GM19438 (cell line): ENCODE results near the gene FGD5.

ENCODE experiments used
- ATAC-seq: cut with Tn5 transposase; IDR thresholded peaks from one replicate; pipeline ENCODE4 v1.9.1; 2021; ENCODE audit warnings: low read depth; ENCODE audit not compliant: unreplicated experiment

The FGD5 gene

GRCh38 chr3:14920536-14920935, 101.8 kb downstream of the FGD5 start:
- no peak for ATAC-seq

GRCh38 chr3:14921034-14921616, 102.4 kb downstream of the FGD5 start:
- ATAC-seq, result peak; percentile 80

- ATAC-seq, result no peak
Observed at GRCh38 chr3:14921811-14922705, 103.3 kb downstream of the FGD5 start.

GRCh38 chr3:14922863-14923262, 104.1 kb downstream of the FGD5 start:
- ATAC-seq, result no peak

- ATAC-seq, result no peak
Observed at GRCh38 chr3:14923476-14923875, 104.7 kb downstream of the FGD5 start.

GRCh38 chr3:14925729-14926591, 107.2 kb downstream of the FGD5 start:
- peak; percentile 62 for ATAC-seq

- ATAC-seq, result no peak
Observed at GRCh38 chr3:14926592-14926991, 107.8 kb downstream of the FGD5 start.

GRCh38 chr3:14927308-14927707, 108.5 kb downstream of the FGD5 start:
- ATAC-seq, result no peak

GRCh38 chr3:14929310-14930074, 110.7 kb downstream of the FGD5 start:
- no peak for ATAC-seq

- ATAC-seq, result no peak
Observed at GRCh38 chr3:14933820-14934425, 115.2 kb downstream of the FGD5 start.

GRCh38 chr3:14935592-14936345, 117.0 kb downstream of the FGD5 start:
- no peak for ATAC-seq

GRCh38 chr3:14938954-14939353, 120.2 kb downstream of the FGD5 start:
- ATAC-seq, result no peak

- ATAC-seq, result no peak
Observed at GRCh38 chr3:14941871-14942270, 123.1 kb downstream of the FGD5 start.

- peak; percentile 29 for ATAC-seq
Observed at GRCh38 chr3:14943042-14943441, 124.3 kb downstream of the FGD5 start.

GRCh38 chr3:14946236-14946635, 127.5 kb downstream of the FGD5 start:
- no peak for ATAC-seq

GRCh38 chr3:14946739-14947099, 128.0 kb downstream of the FGD5 start:
- ATAC-seq, result no peak

- peak; percentile 48 for ATAC-seq
Observed at GRCh38 chr3:14947100-14947885, 128.5 kb downstream of the FGD5 start, which contains the start of gene NR2C2. Gene NR2C2 (plus strand): TSS chr3:14947583. CDS start chr3:15003915, 56,332 bp downstream.

- ATAC-seq, result peak; percentile 83
Observed at GRCh38 chr3:14947886-14948608, 129.3 kb downstream of the FGD5 start.
